Testis (tissue), 3 donors: ENCODE data around the gene RAX2. TPM values are rescaled to one million over a fixed set of nuclear protein-coding genes. Genes with fewer than 3 reads are reported as not detected.

Experiments used
- DNase-seq: peaks from one replicate; pipeline ENCODE4 v3.0.0-alpha.2; 2019
- H3K27ac ChIP-seq, 2 donors: fragments of 200-600 bp; sonication (generic); one replicate each; pipeline ENCODE4 v1.5.1; 2019
- H3K27me3 ChIP-seq: fragments of 200-600 bp; sonication (generic); one replicate; pipeline ENCODE4 v1.5.1; 2019
- H3K36me3 ChIP-seq: fragments of 200-600 bp; sonication (generic); one replicate; pipeline ENCODE4 v1.5.1; 2017; ENCODE audit warnings: low read depth; ENCODE audit errors: missing control alignments
- H3K4me1 ChIP-seq: fragments of 200-600 bp; sonication (generic); one replicate; pipeline ENCODE4 v1.5.1; 2019
- H3K4me3 ChIP-seq, 2 donors: fragments of 200-600 bp; sonication (generic); one replicate each; pipeline ENCODE4 v1.5.1; 2017 to 2019
- H3K9me3 ChIP-seq: fragments of 200-600 bp; sonication (generic); one replicate; pipeline ENCODE4 v1.5.1; 2017
- POLR2A ChIP-seq: fragments of 450-650 bp; IDR thresholded peaks from one replicate; pipeline ENCODE4 v1.6.1; 2017; ENCODE audit warnings: antibody characterized with exemption, mild to moderate bottlenecking, moderate library complexity
- WGBS, 2 donors: methylation state at CpG; one replicate each; pipeline ENCODE4 v1.1.5; 2018; 5-methylcytosine and 5-hydroxymethylcytosine counted together
- intact Hi-C: fragments of 100-400 bp; cut with DNase I; formaldehyde crosslinking; loops from one replicate; pipeline ENCODE4 v1.15.1; 2023; ENCODE audit warnings: low total_unique reads
- polyA plus RNA-seq: library from polyadenylated mRNA; stranded (reverse); fragments of 350-450 nt; fragmentation: Illumina TruSeq; extraction: RNeasy Lipid Tissue Mini Kit (QIAGEN cat#74804); gene quantifications from one replicate; pipeline ENCODE4 v1.2.3, GENCODE V29; 2014; ENCODE audit warnings: low read depth, low replicate concordance; ENCODE audit not compliant: insufficient read depth
- total RNA-seq, 2 donors: library from RNA; depleted of rRNA; stranded (reverse); fragments of >200 nt; gene quantifications; one replicate each; pipeline ENCODE4 v1.2.3, GENCODE V29; 2016
- TF ChIP-seq, protein P1 (sequence below), 3 experiments: fragments of 450-650 bp in 2 of 3; fragments of 200-600 bp in 1 of 3; sonication (generic) in 1 of 3; IDR thresholded peaks; one replicate each; pipeline ENCODE4 v1.5.1; 2016 to 2019; ENCODE audit warnings: antibody characterized with exemption in 3 of 3, mild to moderate bottlenecking in 2 of 3, moderate library complexity in 1 of 3

Gene RAX2
- total and polyA plus RNA-seq, 3 donors from 2014 or later = 0.24 TPM; not detected in 2

DNA sequence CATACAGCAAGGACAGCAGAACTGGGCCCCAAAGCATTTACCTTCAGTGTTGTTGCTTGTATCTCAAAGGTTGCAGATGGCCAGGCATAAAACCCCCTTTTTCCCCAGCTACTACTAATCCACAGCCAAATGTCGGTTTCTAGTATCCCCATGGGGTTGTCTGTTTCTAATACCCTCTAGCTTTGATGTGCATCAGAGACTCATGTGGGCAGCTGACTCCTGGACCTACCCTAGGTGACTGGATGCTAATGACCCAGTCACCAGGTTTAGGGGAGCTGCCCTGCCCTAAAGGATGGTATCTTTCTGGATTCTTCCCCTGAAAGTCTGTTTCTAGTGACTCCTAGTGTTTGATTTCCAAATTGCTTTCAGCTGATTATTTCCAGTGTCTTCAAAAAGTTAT, 39.9 kb downstream of the RAX2 start:
- Histone ChIP-seq H3K27ac (no peak overlapping the region), H3K4me3 (no peak overlapping the region), H3K27me3 (no peaks in the 10 kb centered on the region), H3K4me1 (no peaks in the 10 kb centered on the region), H3K36me3 (no peaks in the 10 kb centered on the region), H3K9me3 (no peaks in the 10 kb centered on the region)
- TF ChIP-seq, protein P1, sequence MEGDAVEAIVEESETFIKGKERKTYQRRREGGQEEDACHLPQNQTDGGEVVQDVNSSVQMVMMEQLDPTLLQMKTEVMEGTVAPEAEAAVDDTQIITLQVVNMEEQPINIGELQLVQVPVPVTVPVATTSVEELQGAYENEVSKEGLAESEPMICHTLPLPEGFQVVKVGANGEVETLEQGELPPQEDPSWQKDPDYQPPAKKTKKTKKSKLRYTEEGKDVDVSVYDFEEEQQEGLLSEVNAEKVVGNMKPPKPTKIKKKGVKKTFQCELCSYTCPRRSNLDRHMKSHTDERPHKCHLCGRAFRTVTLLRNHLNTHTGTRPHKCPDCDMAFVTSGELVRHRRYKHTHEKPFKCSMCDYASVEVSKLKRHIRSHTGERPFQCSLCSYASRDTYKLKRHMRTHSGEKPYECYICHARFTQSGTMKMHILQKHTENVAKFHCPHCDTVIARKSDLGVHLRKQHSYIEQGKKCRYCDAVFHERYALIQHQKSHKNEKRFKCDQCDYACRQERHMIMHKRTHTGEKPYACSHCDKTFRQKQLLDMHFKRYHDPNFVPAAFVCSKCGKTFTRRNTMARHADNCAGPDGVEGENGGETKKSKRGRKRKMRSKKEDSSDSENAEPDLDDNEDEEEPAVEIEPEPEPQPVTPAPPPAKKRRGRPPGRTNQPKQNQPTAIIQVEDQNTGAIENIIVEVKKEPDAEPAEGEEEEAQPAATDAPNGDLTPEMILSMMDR (IDR thresholded peaks at IDR 0.05) = no peak
- no peak for TF ChIP-seq POLR2A
- DNase-seq = no peak
- intact Hi-C loops = no loop called here
- 84 to 93% methylated on average over 1 of the region's 1 CpG for WGBS, 2 donors

DNA sequence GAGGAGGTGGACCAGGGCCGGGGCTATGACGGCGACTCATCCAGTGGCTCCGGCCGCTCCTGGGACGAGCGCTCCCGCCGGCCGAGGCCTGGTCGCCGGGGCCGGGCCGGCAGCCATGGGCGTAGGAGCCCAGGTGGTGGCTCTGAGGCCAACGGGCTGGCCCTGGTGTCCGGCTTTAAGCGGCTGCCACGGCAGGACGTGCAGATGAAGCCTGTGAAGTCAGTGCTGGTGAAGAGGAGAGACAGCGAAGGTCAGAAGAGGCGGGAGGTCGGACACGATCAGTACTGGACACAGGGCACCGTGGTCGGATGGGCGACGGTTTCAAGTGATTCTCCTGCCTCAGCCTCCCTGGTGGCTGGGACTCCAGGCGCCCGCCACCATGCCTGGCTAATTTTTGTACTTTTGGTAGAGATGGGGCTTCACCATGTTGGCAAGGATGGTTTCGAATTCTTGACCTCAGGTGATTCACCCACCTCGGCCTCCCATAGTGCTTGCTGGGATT, 41.5 kb downstream of the RAX2 start:
- Histone ChIP-seq H3K4me3 (no peak overlapping the region), H3K9me3 (no peaks in the 10 kb centered on the region), H3K4me1 (no peaks in the 10 kb centered on the region), H3K27ac (no peak overlapping the region), H3K27me3 (no peaks in the 10 kb centered on the region), H3K36me3 (no peaks in the 10 kb centered on the region)
- DNase-seq = no peak
- 88 to 96% methylated on average over 14 to 32 of the region's 32 CpGs for WGBS, 2 donors
- intact Hi-C loops = no loop called here
- no peak for TF ChIP-seq POLR2A
- TF ChIP-seq, protein P1 (IDR thresholded peaks at IDR 0.05) = no peak

DNA sequence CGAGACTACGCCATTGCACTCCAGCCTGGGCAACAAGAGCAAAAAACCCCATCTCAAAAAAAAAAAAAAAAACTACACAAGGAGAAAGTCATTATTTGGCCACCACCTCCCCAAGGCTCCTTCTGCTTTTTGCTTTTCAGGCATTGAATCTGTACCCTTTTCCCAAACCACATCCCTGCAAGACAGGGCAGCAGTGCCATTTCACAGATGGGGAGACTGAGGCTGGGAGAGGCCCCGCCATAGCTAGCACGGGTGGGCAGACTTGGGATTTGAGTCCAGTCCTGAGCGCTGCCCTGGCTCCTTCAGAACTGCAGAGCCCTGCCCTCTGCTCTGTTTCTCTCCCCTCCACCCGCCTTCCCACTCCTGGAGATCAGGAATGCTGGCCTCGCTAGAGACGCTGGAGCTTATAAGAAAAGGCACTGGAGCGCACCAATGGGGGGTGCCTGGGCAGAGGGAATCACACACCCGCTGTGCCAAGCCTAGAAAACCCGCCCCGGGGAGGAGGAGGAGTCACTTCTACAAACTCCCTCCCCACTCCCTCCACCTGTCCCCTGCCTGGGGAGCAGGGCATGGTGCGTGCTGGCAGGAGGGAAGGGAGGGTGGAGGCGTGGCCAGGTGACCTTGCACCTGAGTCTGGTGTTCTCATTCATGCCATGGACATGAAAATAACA, 46.3 kb downstream of the RAX2 start:
- no peak for TF ChIP-seq POLR2A
- TF ChIP-seq, protein P1 (IDR thresholded peaks at IDR 0.05) = no peak
- intact Hi-C loops = no loop called here
- no peaks in the 10 kb centered on the region for H3K4me1 ChIP-seq
- DNase-seq = no peak
- 38 to 47% methylated on average over 11 to 14 of the region's 14 CpGs for WGBS, 2 donors
- H3K9me3 ChIP-seq = no peaks in the 10 kb centered on the region
- H3K27me3 ChIP-seq = no peaks in the 10 kb centered on the region
- H3K36me3 ChIP-seq = no peaks in the 10 kb centered on the region
- H3K27ac ChIP-seq = no peak overlapping the region
- no peak overlapping the region for H3K4me3 ChIP-seq

DNA sequence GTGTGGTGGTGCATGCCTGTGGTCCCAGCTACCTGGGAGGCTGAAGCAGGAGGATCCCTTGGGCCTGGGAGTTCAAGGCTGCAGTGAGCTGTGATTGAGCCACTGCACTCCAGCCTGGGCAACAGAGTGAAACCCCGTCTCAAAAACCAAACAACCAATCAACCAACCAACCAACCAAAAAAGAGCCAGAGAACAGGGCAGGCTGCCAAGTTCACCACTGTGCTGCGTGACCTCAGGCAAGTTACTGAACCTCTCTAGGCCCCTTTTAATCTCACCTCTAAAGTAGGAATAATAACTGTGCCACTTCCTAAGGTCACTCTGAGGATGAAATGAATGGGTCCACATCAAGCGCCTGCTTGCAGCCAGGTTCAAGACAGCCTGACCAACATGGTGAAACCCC, 46.9 kb downstream of the RAX2 start:
- Histone ChIP-seq H3K9me3 (no peaks in the 10 kb centered on the region), H3K4me1 (no peaks in the 10 kb centered on the region), H3K27me3 (peaks cover 3% of the 10 kb centered on the region), H3K4me3 (no peak overlapping the region), H3K27ac (no peak overlapping the region), H3K36me3 (no peaks in the 10 kb centered on the region)
- no peak for DNase-seq
- no peak for TF ChIP-seq POLR2A
- TF ChIP-seq, protein P1 (IDR thresholded peaks at IDR 0.05) = no peak
- WGBS, 2 donors = 80 to 83% methylated on average over 3 of the region's 3 CpGs
- intact Hi-C loops = no loop called here

DNA sequence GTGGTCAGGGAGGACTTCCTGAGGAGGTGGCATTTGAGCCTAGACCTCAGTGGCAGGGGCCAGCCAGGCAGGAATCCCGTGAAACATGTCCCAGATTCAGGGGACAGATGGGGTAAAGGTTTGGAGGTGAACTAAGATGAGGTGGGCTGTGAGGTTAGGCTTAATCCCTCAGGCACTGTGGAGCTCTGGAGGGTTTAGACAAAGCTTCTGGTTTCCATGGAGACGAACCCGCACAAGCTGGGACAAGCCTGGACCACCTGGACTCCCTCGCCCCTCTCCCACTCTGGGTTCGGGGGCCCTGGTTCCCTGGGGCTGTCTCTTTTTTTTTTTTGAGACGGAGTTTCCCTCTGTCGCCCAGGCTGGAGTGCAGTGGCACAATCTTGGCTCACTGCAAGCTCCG, 48.1 kb downstream of the RAX2 start:
- intact Hi-C loops = no loop called here
- no peak for DNase-seq
- Histone ChIP-seq H3K27me3 (peaks cover 3% of the 10 kb centered on the region), H3K27ac (no peak overlapping the region), H3K9me3 (no peaks in the 10 kb centered on the region), H3K36me3 (no peaks in the 10 kb centered on the region), H3K4me3 (no peak overlapping the region), H3K4me1 (no peaks in the 10 kb centered on the region)
- TF ChIP-seq, protein P1 (IDR thresholded peaks at IDR 0.05) = no peak
- WGBS, 2 donors = 51 to 60% methylated on average over 8 of the region's 8 CpGs
